Karpas-422 (cell line): ENCODE measurements around the gene POM121. TPM values are rescaled to one million over a fixed set of nuclear protein-coding genes. Genes with fewer than 3 reads are reported as not detected.
"Not testable (repeated sequence)": the region's sequence is repeated elsewhere in the genome, so short reads cannot be mapped to it uniquely, and the experiment has no call there.

Experiments used
- DNase-seq: peaks from one replicate; pipeline ENCODE4 v3.0.0-alpha.2; 2015
- H2AFZ ChIP-seq: fragments of 200-600 bp; sonication (generic); 2 replicates; pipeline ENCODE4 v1.6.1; 2014; ENCODE audit warnings: antibody characterized with exemption, low read length, mixed read lengths
- H3K27ac ChIP-seq: fragments of 200-600 bp; sonication (generic); 2 replicates; pipeline ENCODE4 v1.5.1; 2014; ENCODE audit warnings: mild to moderate bottlenecking, low read length, moderate library complexity
- H3K27me3 ChIP-seq: fragments of 200-600 bp; sonication (generic); 2 replicates; pipeline ENCODE4 v1.6.1; 2014; ENCODE audit warnings: low read length, mixed read lengths
- H3K36me3 ChIP-seq: fragments of 200-600 bp; sonication (generic); 2 replicates; pipeline ENCODE4 v1.6.1; 2014; ENCODE audit warnings: low read length, mixed read lengths; ENCODE audit not compliant: insufficient read depth
- H3K4me1 ChIP-seq: fragments of 200-600 bp; sonication (generic); 2 replicates; pipeline ENCODE4 v1.6.1; 2014; ENCODE audit warnings: mild to moderate bottlenecking, low read length, mixed read lengths
- H3K4me2 ChIP-seq: fragments of 200-600 bp; sonication (generic); 2 replicates; pipeline ENCODE4 v1.6.1; 2014; ENCODE audit warnings: low read length, low read depth, mild to moderate bottlenecking; ENCODE audit not compliant: poor library complexity, severe bottlenecking
- H3K4me3 ChIP-seq: fragments of 200-600 bp; sonication (generic); 2 replicates; pipeline ENCODE4 v1.5.1; 2014; ENCODE audit warnings: mild to moderate bottlenecking, antibody characterized with exemption, low read length, mixed read lengths
- H3K79me2 ChIP-seq: fragments of 200-600 bp; sonication (generic); 2 replicates; pipeline ENCODE4 v1.6.1; 2014; ENCODE audit warnings: mild to moderate bottlenecking, low read length, mixed read lengths
- H3K9ac ChIP-seq: fragments of 200-600 bp; sonication (generic); 2 replicates; pipeline ENCODE4 v1.6.0; 2014; ENCODE audit warnings: low read length
- H3K9me2 ChIP-seq: fragments of 200-600 bp; sonication (generic), shearing (Covaris generic); replicated peaks from 2 replicates; pipeline ENCODE4 v1.6.0; 2014; ENCODE audit warnings: mild to moderate bottlenecking, low read length, moderate library complexity; ENCODE audit not compliant: insufficient read depth
- H3K9me3 ChIP-seq: fragments of 300-700, 200-600 bp; sonication (generic); 2 replicates; pipeline ENCODE4 v1.6.1; 2014; ENCODE audit warnings: low read length, mixed read lengths
- H4K20me1 ChIP-seq: fragments of 200-600 bp; sonication (generic); 2 replicates; pipeline ENCODE4 v1.6.1; 2014; ENCODE audit warnings: mild to moderate bottlenecking, antibody characterized with exemption, low read length, low read depth; ENCODE audit not compliant: insufficient read depth
- small RNA-seq: library from RNA; depleted of rRNA; stranded (forward); fragments of <200 nt; gene quantifications from one replicate; pipeline ENCODE3, GENCODE V24; 2014
- total RNA-seq: library from RNA; depleted of rRNA; stranded (reverse); fragments of >200 nt; shearing (Covaris generic); gene quantifications from 2 replicates; pipeline ENCODE4 v1.2.3, GENCODE V29; 2014; ENCODE audit warnings: low replicate concordance; rRNA removed

POM121 gene
- total RNA-seq, 1 experiment from 2014 or later, result 18.2 TPM

- H3K4me3 ChIP-seq, H3K9me3 ChIP-seq, H2AFZ ChIP-seq, H3K27me3 ChIP-seq, H3K4me1 ChIP-seq, H3K9ac ChIP-seq, H3K36me3 ChIP-seq, H3K27ac ChIP-seq, H3K9me2 ChIP-seq, H4K20me1 ChIP-seq, H3K79me2 ChIP-seq, H3K4me2 ChIP-seq, DNase-seq: not testable (repeated sequence)
Observed at GRCh38 chr7:72995484-72995883, 70.6 kb downstream of the POM121 start.

GRCh38 chr7:72997447-72997846, 72.6 kb downstream of the POM121 start:
- not testable (repeated sequence) for DNase-seq, H4K20me1 ChIP-seq, H3K4me2 ChIP-seq, H3K27ac ChIP-seq, H3K4me3 ChIP-seq, H3K9me2 ChIP-seq, H3K9me3 ChIP-seq, H3K4me1 ChIP-seq, H3K36me3 ChIP-seq, H2AFZ ChIP-seq, H3K9ac ChIP-seq, H3K79me2 ChIP-seq, H3K27me3 ChIP-seq

GRCh38 chr7:72997887-72998468, 73.1 kb downstream of the POM121 start:
- H3K27ac ChIP-seq, H3K9me2 ChIP-seq, H3K27me3 ChIP-seq, DNase-seq, H2AFZ ChIP-seq, H3K4me2 ChIP-seq, H3K79me2 ChIP-seq, H4K20me1 ChIP-seq, H3K4me1 ChIP-seq, H3K9me3 ChIP-seq, H3K4me3 ChIP-seq, H3K9ac ChIP-seq, H3K36me3 ChIP-seq: not testable (repeated sequence)

Small RNAs within 50 kb of the gene (small RNA-seq; reads per million reads assigned to genes)
- not detected for gene RF00019

Other genes starting within 250 kb of the POM121 start
- gene TYW1B, start 96.9 kb upstream of the POM121 start, total RNA-seq, result 4.0 and 5.6 TPM in 2 replicates
- gene TRIM74, start 44.4 kb downstream of the POM121 start, total RNA-seq, result not detected in 2 replicates
- gene SPDYE8, start 104.7 kb downstream of the POM121 start, total RNA-seq, result not detected in 2 replicates
- gene SPDYE11, start 132.8 kb downstream of the POM121 start, total RNA-seq, result not detected in 2 replicates
- gene SPDYE9, start 160.9 kb downstream of the POM121 start, total RNA-seq, result not detected in 2 replicates